Ishikawa (cell line): ENCODE measurements around the gene SNORC.

ENCODE experiments used
- CEBPB ChIP-seq: IDR thresholded peaks from 2 replicates; pipeline ENCODE4 v1.6.1; 2012
- CREB1 ChIP-seq: IDR thresholded peaks from 2 replicates; pipeline ENCODE4 v1.6.1; 2012; ENCODE audit warnings: low read depth
- EGR1 ChIP-seq: IDR thresholded peaks from 2 replicates; pipeline ENCODE4 v1.6.1; 2012
- EP300 ChIP-seq: IDR thresholded peaks from 2 replicates; pipeline ENCODE4 v1.6.1; 2012; ENCODE audit warnings: borderline replicate concordance
- FOXM1 ChIP-seq: IDR thresholded peaks from 2 replicates; pipeline ENCODE4 v1.6.1; 2012; ENCODE audit warnings: low read depth, borderline replicate concordance
- NFIC ChIP-seq: IDR thresholded peaks from 2 replicates; pipeline ENCODE4 v1.6.1; 2012
- RAD21 ChIP-seq: IDR thresholded peaks from 2 replicates; pipeline ENCODE4 v1.6.1; 2012; ENCODE audit warnings: low read depth
- TAF1 ChIP-seq: IDR thresholded peaks from 2 replicates; pipeline ENCODE4 v1.6.1; 2012; ENCODE audit warnings: low read depth, mild to moderate bottlenecking
- TCF12 ChIP-seq: IDR thresholded peaks from 2 replicates; pipeline ENCODE4 v1.6.1; 2012; ENCODE audit warnings: low read depth
- TEAD4 ChIP-seq: IDR thresholded peaks from 2 replicates; pipeline ENCODE4 v1.6.1; 2012
- YY1 ChIP-seq: IDR thresholded peaks from 2 replicates; pipeline ENCODE4 v1.6.1; 2012; ENCODE audit warnings: low read depth
- ZBTB7A ChIP-seq: IDR thresholded peaks from 2 replicates; pipeline ENCODE4 v1.6.1; 2012; ENCODE audit warnings: low read depth
- TF ChIP-seq, protein P1 (sequence below): IDR thresholded peaks from 2 replicates; pipeline ENCODE4 v1.6.1; 2012; ENCODE audit warnings: low read depth, mild to moderate bottlenecking
- TF ChIP-seq, protein P2 (sequence below): IDR thresholded peaks from 2 replicates; pipeline ENCODE4 v1.6.1; 2012
- TF ChIP-seq, protein P3 (sequence below): IDR thresholded peaks from 2 replicates; pipeline ENCODE4 v1.6.1; 2012

SNORC gene

DNA sequence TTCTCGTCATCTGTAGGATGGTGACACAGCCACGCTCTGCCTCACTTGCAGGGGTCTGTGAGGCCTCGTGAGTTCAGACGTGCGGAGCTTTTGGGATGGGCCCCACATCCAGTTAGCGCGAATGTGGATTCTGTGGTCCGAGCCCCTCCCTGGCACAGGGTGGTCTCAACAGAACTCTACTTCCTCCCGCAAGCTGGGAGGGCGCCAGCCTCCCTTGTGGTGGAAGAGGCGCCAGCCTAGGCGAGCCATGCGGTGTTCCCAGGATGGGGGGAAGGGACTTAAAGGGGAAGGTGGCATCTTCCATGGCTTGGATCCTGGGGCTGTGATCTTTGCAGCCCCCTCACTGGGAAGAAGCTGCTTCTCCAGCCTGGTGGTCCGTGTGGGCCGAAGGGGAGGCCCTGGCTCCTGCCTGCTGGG, 1.4 kb downstream of the SNORC start:
- TF ChIP-seq TAF1 (no peak), YY1 (no peak), TEAD4 (no peak), FOXM1 (no peak), TCF12 (no peak), CEBPB (no peak), ZBTB7A (no peak), EGR1 (no peak), EP300 (no peak), CREB1 (no peak), RAD21 (no peak)
- TF ChIP-seq, protein P1, sequence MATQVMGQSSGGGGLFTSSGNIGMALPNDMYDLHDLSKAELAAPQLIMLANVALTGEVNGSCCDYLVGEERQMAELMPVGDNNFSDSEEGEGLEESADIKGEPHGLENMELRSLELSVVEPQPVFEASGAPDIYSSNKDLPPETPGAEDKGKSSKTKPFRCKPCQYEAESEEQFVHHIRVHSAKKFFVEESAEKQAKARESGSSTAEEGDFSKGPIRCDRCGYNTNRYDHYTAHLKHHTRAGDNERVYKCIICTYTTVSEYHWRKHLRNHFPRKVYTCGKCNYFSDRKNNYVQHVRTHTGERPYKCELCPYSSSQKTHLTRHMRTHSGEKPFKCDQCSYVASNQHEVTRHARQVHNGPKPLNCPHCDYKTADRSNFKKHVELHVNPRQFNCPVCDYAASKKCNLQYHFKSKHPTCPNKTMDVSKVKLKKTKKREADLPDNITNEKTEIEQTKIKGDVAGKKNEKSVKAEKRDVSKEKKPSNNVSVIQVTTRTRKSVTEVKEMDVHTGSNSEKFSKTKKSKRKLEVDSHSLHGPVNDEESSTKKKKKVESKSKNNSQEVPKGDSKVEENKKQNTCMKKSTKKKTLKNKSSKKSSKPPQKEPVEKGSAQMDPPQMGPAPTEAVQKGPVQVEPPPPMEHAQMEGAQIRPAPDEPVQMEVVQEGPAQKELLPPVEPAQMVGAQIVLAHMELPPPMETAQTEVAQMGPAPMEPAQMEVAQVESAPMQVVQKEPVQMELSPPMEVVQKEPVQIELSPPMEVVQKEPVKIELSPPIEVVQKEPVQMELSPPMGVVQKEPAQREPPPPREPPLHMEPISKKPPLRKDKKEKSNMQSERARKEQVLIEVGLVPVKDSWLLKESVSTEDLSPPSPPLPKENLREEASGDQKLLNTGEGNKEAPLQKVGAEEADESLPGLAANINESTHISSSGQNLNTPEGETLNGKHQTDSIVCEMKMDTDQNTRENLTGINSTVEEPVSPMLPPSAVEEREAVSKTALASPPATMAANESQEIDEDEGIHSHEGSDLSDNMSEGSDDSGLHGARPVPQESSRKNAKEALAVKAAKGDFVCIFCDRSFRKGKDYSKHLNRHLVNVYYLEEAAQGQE = no peak
- TF ChIP-seq, protein P2, sequence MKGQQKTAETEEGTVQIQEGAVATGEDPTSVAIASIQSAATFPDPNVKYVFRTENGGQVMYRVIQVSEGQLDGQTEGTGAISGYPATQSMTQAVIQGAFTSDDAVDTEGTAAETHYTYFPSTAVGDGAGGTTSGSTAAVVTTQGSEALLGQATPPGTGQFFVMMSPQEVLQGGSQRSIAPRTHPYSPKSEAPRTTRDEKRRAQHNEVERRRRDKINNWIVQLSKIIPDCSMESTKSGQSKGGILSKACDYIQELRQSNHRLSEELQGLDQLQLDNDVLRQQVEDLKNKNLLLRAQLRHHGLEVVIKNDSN = no peak
- TF ChIP-seq, protein P3, sequence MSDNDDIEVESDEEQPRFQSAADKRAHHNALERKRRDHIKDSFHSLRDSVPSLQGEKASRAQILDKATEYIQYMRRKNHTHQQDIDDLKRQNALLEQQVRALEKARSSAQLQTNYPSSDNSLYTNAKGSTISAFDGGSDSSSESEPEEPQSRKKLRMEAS = no peak

DNA sequence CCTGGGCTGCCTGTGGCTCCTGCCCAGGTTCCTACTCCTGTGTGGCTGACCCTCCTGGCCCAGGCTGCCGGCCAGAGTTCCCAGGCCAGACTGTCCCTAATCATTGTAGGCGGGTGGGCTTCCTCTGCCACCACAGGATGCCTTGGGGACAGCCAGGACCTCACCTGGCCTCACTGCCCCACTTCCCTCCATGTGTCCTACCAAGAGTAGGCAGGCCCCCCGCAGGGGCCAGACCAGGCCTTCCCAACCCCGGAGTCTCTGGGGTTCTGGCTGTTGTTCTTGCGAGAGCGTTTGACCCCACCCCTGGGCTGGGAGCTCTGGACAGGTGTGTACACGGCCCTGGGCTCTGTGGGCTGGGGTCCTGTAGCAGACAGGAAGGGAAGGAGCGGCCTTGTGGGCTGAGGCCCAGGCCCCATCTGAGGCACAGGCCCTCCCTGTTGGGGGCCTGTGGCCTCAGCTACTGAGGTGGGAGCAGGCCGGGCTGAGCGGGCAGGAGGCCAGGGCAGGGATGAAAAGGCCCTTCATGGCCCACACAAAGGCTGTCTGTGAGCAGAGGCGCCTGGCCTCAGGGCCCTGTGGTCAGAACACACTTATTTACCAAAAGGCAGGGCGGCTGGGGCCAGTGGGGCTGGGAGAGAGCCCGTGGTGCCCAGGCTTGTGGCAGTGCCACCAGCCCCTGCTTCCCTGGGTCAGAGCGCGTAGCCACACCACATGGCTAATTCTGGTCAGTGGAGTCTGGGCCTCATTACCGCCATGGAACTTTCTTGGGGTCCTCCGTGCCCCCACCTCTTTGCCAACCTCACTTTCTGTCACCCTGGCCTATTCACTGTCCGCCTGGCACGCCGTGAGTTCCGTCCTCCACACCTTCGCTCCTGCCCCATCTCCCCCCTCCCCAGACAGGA, 2.0 kb downstream of the SNORC start:
- no peak for TF ChIP-seq YY1
- TF ChIP-seq, protein P3 = no peak
- TF ChIP-seq EGR1 = no peak
- TF ChIP-seq CREB1 = no peak
- TF ChIP-seq TAF1 = no peak
- TF ChIP-seq NFIC = no peak
- TF ChIP-seq, protein P2 = no peak
- TF ChIP-seq, protein P1 = no peak
- no peak for TF ChIP-seq ZBTB7A
- no peak for TF ChIP-seq RAD21
- TF ChIP-seq CEBPB = no peak
- TF ChIP-seq EP300 = no peak
- no peak for TF ChIP-seq TCF12
- TF ChIP-seq TEAD4 = no peak
- TF ChIP-seq FOXM1 = no peak

DNA sequence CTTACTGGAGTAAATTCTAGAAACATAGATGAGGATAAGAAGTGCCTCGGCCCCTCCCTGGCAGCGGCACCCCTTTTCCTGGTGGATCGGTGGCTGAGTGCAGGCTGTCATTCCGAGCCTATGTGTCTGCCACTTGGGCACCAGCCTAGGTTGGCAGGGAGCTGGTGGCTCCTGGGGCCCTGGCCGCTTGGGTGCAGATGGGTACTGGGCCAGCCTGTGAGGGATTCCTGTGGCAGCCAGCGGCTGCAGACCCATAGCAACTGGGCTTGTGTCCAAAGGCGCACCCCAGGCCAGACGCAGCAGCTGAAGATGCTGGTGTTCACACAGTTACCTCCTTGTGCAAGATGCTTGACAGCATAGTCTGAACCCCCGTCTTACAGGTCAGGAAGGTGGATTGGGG, 2.8 kb downstream of the SNORC start:
- TF ChIP-seq RAD21 (no peak), ZBTB7A (no peak), CEBPB (no peak), CREB1 (no peak), FOXM1 (no peak), TCF12 (no peak), EGR1 (no peak), TAF1 (no peak), YY1 (no peak), TEAD4 (no peak), EP300 (no peak), NFIC (no peak)
- TF ChIP-seq, protein P2 = no peak
- TF ChIP-seq, protein P1 = no peak
- TF ChIP-seq, protein P3 = no peak
